IMR-90 (cell line): ENCODE results near the gene THPO. TPM values are rescaled to one million over a fixed set of nuclear protein-coding genes. Genes with fewer than 3 reads are reported as not detected.

ENCODE experiments used
- ATAC-seq: fragments of 200-7000 bp; cut with Tn5 transposase; 2 replicates; pipeline ENCODE4 v1.9.1; 2020; ENCODE audit warnings: low read depth, mild to moderate bottlenecking, moderate library complexity
- BruUV-seq: library from RNA; stranded (reverse); fragments of 400-500 nt; replicated peaks from 2 replicates; lab custom pipeline; 2021; lab: Mats Ljungman, UMichigan
- CTCF ChIA-PET: fragments of 300-600 bp; formaldehyde crosslinking; extraction: SDS; loops from one replicate; lab custom pipeline; 2021; ENCODE audit warnings: antibody characterized with exemption; lab: Yijun Ruan, JAX
- POLR2A ChIA-PET: fragments of 300-600 bp; sonication (Branson Sonifier 250); formaldehyde crosslinking; loops from one replicate; lab custom pipeline; 2022; ENCODE audit warnings: antibody characterized with exemption; ENCODE audit not compliant: unreplicated experiment; lab: Charles Lee
- DNase-seq: peaks from one replicate; pipeline ENCODE4 v3.0.0; 2013
- H2AFZ ChIP-seq: replicated peaks from 2 replicates; pipeline ENCODE3; 2013; ENCODE audit warnings: low read length, mild to moderate bottlenecking; ENCODE audit not compliant: poor library complexity
- H2AK5ac ChIP-seq: 2 replicates; pipeline ENCODE4 v1.6.1; 2013; ENCODE audit warnings: low read depth, low read length, inconsistent platforms
- H2AK9ac ChIP-seq: replicated peaks from 2 replicates; pipeline ENCODE3; 2013; ENCODE audit warnings: mild to moderate bottlenecking, low read depth, low read length, moderate library complexity; ENCODE audit not compliant: poor library complexity
- H2BK120ac ChIP-seq: 2 replicates; pipeline ENCODE4 v1.6.1; 2013; ENCODE audit warnings: low read depth, low read length, inconsistent platforms
- H2BK15ac ChIP-seq: 3 replicates; pipeline ENCODE4 v1.6.1; 2013; ENCODE audit warnings: low read depth, low read length, inconsistent platforms
- H2BK20ac ChIP-seq: 2 replicates; pipeline ENCODE4 v1.6.1; 2013; ENCODE audit warnings: low read depth, mild to moderate bottlenecking, inconsistent platforms, low read length, moderate library complexity
- H2BK5ac ChIP-seq: 2 replicates; pipeline ENCODE4 v1.6.1; 2013; ENCODE audit warnings: mild to moderate bottlenecking, low read depth, low read length, inconsistent platforms; ENCODE audit not compliant: poor library complexity, severe bottlenecking
- H3K14ac ChIP-seq: replicated peaks from 2 replicates; pipeline ENCODE4 v1.6.1; 2013; ENCODE audit warnings: low read depth, low read length, inconsistent platforms
- H3K18ac ChIP-seq: 2 replicates; pipeline ENCODE4 v1.6.1; 2013; ENCODE audit warnings: low read depth, low read length, control low read depth
- H3K23ac ChIP-seq: 2 replicates; pipeline ENCODE4 v1.6.1; 2013; ENCODE audit warnings: low read depth, low read length, inconsistent platforms
- H3K27ac ChIP-seq: 2 replicates; pipeline ENCODE4 v1.5.1; 2013; ENCODE audit warnings: mild to moderate bottlenecking, control low read depth, low read length; ENCODE audit not compliant: insufficient read depth
- H3K27me3 ChIP-seq: 2 replicates; pipeline ENCODE4 v1.6.1; 2013; ENCODE audit warnings: low read length; ENCODE audit not compliant: control insufficient read depth, insufficient read depth
- H3K36me3 ChIP-seq: 2 replicates; pipeline ENCODE4 v1.6.1; 2013; ENCODE audit warnings: low read length, mixed read lengths; ENCODE audit not compliant: control insufficient read depth, insufficient read depth
- H3K4ac ChIP-seq: 2 replicates; pipeline ENCODE4 v1.6.1; 2013; ENCODE audit warnings: low read depth, low read length, inconsistent platforms
- H3K4me1 ChIP-seq: 2 replicates; pipeline ENCODE4 v1.6.1; 2013; ENCODE audit warnings: low read length, mixed read lengths; ENCODE audit not compliant: control insufficient read depth, insufficient read depth
- H3K4me2 ChIP-seq: 2 replicates; pipeline ENCODE4 v1.6.1; 2013; ENCODE audit warnings: low read depth, mild to moderate bottlenecking, control low read depth, low read length, moderate library complexity
- H3K4me3 ChIP-seq: 2 replicates; pipeline ENCODE4 v1.5.1; 2013; ENCODE audit warnings: low read depth, mild to moderate bottlenecking, control low read depth, low read length, moderate library complexity; ENCODE audit not compliant: insufficient read depth
- H3K56ac ChIP-seq: 2 replicates; pipeline ENCODE4 v1.6.1; 2013; ENCODE audit warnings: low read length, inconsistent platforms; ENCODE audit not compliant: insufficient read depth; ENCODE audit errors: extremely low read depth
- H3K79me1 ChIP-seq, 2 experiments: 2 replicates each; pipeline ENCODE4 v1.6.1; 2013; ENCODE audit warnings: low read length in 2 of 2, inconsistent platforms in 1 of 2, low read depth in 1 of 2
- H3K9ac ChIP-seq: 2 replicates; pipeline ENCODE4 v1.6.1; 2013; ENCODE audit warnings: low read depth, low read length, control low read depth
- H3K9me1 ChIP-seq: 2 replicates; pipeline ENCODE4 v1.6.1; 2013; ENCODE audit warnings: low read length, inconsistent platforms; ENCODE audit not compliant: insufficient read depth
- H3K9me3 ChIP-seq: 2 replicates; pipeline ENCODE4 v1.6.1; 2013; ENCODE audit warnings: low read length; ENCODE audit not compliant: control insufficient read depth, insufficient read depth
- H4K20me1 ChIP-seq: 2 replicates; pipeline ENCODE4 v1.6.1; 2013; ENCODE audit warnings: low read length, inconsistent platforms; ENCODE audit not compliant: insufficient read depth
- H4K5ac ChIP-seq: 2 replicates; pipeline ENCODE4 v1.6.1; 2013; ENCODE audit warnings: mild to moderate bottlenecking, low read depth, low read length, control low read depth
- H4K8ac ChIP-seq, 2 experiments: 2 replicates each; pipeline ENCODE4 v1.6.1; 2013; ENCODE audit warnings: low read depth in 2 of 2, low read length in 2 of 2, control low read depth in 1 of 2, inconsistent platforms in 1 of 2
- H4K91ac ChIP-seq: 2 replicates; pipeline ENCODE4 v1.6.1; 2013; ENCODE audit warnings: low read depth, low read length, inconsistent platforms; ENCODE audit not compliant: insufficient read depth
- BHLHE40 ChIP-seq: fragments of 150-350 bp; IDR thresholded peaks from 2 replicates; pipeline ENCODE4 v1.6.1; 2016; ENCODE audit warnings: mild to moderate bottlenecking, low read depth, low read length
- CEBPB ChIP-seq: IDR thresholded peaks from 2 replicates; pipeline ENCODE4 v1.6.1; 2012; ENCODE audit warnings: low read depth, low read length, improper control_type of control experiment
- CHD1 ChIP-seq: IDR thresholded peaks from 2 replicates; pipeline ENCODE4 v1.6.1; 2012; ENCODE audit warnings: low read depth, low read length, improper control_type of control experiment
- CTCF ChIP-seq: conservative IDR thresholded peaks from 2 replicates; pipeline ENCODE4 v1.5.1; 2012; ENCODE audit warnings: mild to moderate bottlenecking, low read depth, low read length, improper control_type of control experiment
- FOS ChIP-seq: fragments of 150-350 bp; IDR thresholded peaks from 2 replicates; pipeline ENCODE4 v1.6.1; 2016; ENCODE audit warnings: low read depth, low read length
- MAFK ChIP-seq: IDR thresholded peaks from 2 replicates; pipeline ENCODE4 v1.6.1; 2012; ENCODE audit warnings: low read depth, low read length, improper control_type of control experiment
- MAZ ChIP-seq: IDR thresholded peaks from 2 replicates; pipeline ENCODE4 v1.6.1; 2012; ENCODE audit warnings: low read depth, mild to moderate bottlenecking, low read length, improper control_type of control experiment, moderate library complexity, borderline replicate concordance
- MXI1 ChIP-seq: IDR thresholded peaks from 2 replicates; pipeline ENCODE4 v1.6.1; 2012; ENCODE audit warnings: low read depth, mild to moderate bottlenecking, low read length, moderate library complexity, borderline replicate concordance
- RFX5 ChIP-seq: IDR thresholded peaks from 2 replicates; pipeline ENCODE4 v1.8.0; 2012; ENCODE audit warnings: low read depth, mild to moderate bottlenecking, low read length, moderate library complexity
- SMC3 ChIP-seq: fragments of 150-350 bp; IDR thresholded peaks from 2 replicates; pipeline ENCODE4 v1.6.1; 2016; ENCODE audit warnings: low read depth, mild to moderate bottlenecking, antibody characterized with exemption, low read length, moderate library complexity
- WGBS, 2 experiments: methylation state at CpG; one replicate each; pipeline versions ENCODE4 v1.1.5 to v1.1.7; 2013; ENCODE audit warnings: missing lambda C conversion rate in 2 of 2; ENCODE audit not compliant: insufficient read length in 1 of 2; ENCODE audit errors: extremely low coverage in 2 of 2; 5-methylcytosine and 5-hydroxymethylcytosine counted together
- dilution Hi-C: fragments of 300-500 bp; cut with HindIII; formaldehyde crosslinking; loops from one replicate; pipeline ENCODE4 v1.14.3; 2018; ENCODE audit warnings: low sequenced_read_pairs; ENCODE audit not compliant: unreplicated experiment
- in situ Hi-C: fragments of 300-500 bp; cut with MboI; formaldehyde crosslinking; loops from 3 replicates; pipeline ENCODE4 v1.14.3; 2019; ENCODE audit warnings: low sequenced_read_pairs, inconsistent platforms, mixed read lengths
- intact Hi-C: fragments of 100-400 bp; cut with micrococcal nuclease; formaldehyde crosslinking; loops from 2 replicates; pipeline ENCODE4 v1.10.0; 2022
- polyA plus RNA-seq, 3 experiments: library from polyadenylated mRNA; depleted of rRNA; stranded (reverse); fragments of >200 nt; gene quantifications; 2 replicates each; pipeline ENCODE4 v1.2.3, GENCODE V29; 2012; ENCODE audit warnings: low replicate concordance in 1 of 3
- total RNA-seq: library from RNA; depleted of rRNA; stranded (reverse); fragments of >200 nt; gene quantifications from 2 replicates; pipeline ENCODE4 v1.2.3, GENCODE V29; 2012
- TF ChIP-seq, protein P1 (sequence below): fragments of 150-350 bp; IDR thresholded peaks from 2 replicates; pipeline ENCODE4 v1.6.1; 2017; ENCODE audit warnings: mild to moderate bottlenecking, antibody characterized with exemption, low read length, low read depth
- TF ChIP-seq, protein P2 (sequence below): fragments of 150-350 bp; IDR thresholded peaks from 2 replicates; pipeline ENCODE4 v1.6.1; 2016; ENCODE audit warnings: low read depth, mild to moderate bottlenecking, low read length, moderate library complexity, borderline replicate concordance

Gene THPO
- total and polyA plus RNA-seq, 2 of the 4 experiments (the other 2 are of a cell fraction), result not detected

DNA sequence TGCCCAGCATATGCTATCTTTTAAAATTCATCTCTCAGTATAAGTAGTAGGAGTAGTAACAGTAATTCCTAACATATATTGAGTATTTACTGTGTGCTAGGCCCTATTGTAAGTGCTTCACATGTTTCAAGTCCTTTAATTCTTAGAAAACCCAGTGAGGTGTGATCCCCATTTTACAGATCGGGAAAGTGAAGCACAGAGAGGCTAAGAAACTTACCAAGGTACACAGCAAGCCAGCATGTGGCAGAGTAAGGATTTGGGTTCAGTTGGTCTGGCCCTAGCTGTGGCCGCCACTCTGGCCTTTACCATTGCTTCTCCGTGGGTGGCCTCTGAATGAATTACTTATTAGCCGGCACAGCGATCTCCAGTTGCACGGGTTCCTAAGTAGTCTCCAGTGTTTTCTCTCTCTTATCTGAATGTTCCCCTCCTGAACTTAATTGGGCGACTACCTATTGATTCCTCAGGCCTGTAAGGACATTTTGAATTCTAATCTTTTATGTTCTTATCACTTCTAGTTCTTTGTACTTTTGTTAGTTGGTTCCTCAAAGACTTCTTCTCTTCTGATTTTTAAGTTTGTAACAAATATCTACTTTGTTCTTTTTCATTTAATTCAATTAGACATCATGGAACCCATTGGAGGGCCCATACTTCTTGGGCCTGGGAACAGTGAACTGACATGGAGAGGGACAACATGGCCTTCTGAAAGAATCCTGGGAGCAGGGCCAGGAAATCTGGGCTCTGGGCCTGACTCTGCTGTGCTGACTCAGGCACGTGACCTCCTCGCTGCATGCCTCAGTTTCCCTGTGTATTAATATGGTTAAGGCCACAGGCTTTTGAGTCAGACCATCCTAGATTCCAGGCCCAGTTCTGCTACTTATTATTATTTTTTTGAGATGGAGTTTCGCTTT, 28.2 kb downstream of the THPO start:
- peaks cover 7% of the 10 kb centered on the region; the same call in 1 of the 2 replicates for H3K4me1 ChIP-seq
- no peak overlapping the region for H2AFZ ChIP-seq
- H3K4me3 ChIP-seq, result no peak overlapping the region
- H4K8ac ChIP-seq, result no peak overlapping the region
- TF ChIP-seq, protein P1, sequence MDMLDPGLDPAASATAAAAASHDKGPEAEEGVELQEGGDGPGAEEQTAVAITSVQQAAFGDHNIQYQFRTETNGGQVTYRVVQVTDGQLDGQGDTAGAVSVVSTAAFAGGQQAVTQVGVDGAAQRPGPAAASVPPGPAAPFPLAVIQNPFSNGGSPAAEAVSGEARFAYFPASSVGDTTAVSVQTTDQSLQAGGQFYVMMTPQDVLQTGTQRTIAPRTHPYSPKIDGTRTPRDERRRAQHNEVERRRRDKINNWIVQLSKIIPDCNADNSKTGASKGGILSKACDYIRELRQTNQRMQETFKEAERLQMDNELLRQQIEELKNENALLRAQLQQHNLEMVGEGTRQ, result no peak
- TF ChIP-seq FOS, result no peak
- no peak for TF ChIP-seq CTCF
- TF ChIP-seq MAFK, result no peak
- TF ChIP-seq MAZ, result no peak
- no peak for TF ChIP-seq MXI1
- TF ChIP-seq CHD1, result no peak
- TF ChIP-seq, protein P2, sequence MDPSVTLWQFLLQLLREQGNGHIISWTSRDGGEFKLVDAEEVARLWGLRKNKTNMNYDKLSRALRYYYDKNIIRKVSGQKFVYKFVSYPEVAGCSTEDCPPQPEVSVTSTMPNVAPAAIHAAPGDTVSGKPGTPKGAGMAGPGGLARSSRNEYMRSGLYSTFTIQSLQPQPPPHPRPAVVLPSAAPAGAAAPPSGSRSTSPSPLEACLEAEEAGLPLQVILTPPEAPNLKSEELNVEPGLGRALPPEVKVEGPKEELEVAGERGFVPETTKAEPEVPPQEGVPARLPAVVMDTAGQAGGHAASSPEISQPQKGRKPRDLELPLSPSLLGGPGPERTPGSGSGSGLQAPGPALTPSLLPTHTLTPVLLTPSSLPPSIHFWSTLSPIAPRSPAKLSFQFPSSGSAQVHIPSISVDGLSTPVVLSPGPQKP, result no peak
- TF ChIP-seq BHLHE40, result no peak
- no peak for TF ChIP-seq RFX5
- TF ChIP-seq CEBPB, result no peak
- TF ChIP-seq SMC3, result no peak
- no peak overlapping the region for H2BK5ac ChIP-seq
- no peak overlapping the region for H3K18ac ChIP-seq
- no peaks in the 10 kb centered on the region for H3K79me1 ChIP-seq
- H2BK120ac ChIP-seq, result no peak overlapping the region
- ATAC-seq, result no peak
- WGBS, 2 experiments, result 100% methylated on average over 1 of the region's 10 CpGs; no CpG with 5 or more reads in 1 of the 2 experiments
- no peak overlapping the region for H3K14ac ChIP-seq
- intact Hi-C loops, result loop anchor here (10.0 kb wide), 1 partner anchor 1425 kb away; no protein-coding TSS in a partner anchor
- H3K27ac ChIP-seq, result no peak overlapping the region
- no peaks in the 10 kb centered on the region for H3K27me3 ChIP-seq
- H2AK5ac ChIP-seq, result no peak overlapping the region
- no peak overlapping the region for H3K56ac ChIP-seq
- ChIA-PET POLR2A (no interaction called here), CTCF (no interaction called here)
- no TSS peak for BruUV-seq
- DNase-seq, result no peak
- H4K20me1 ChIP-seq, result peaks cover 3% of the 10 kb centered on the region
- H4K91ac ChIP-seq, result no peak overlapping the region
- no peak overlapping the region for H3K9ac ChIP-seq
- no peaks in the 10 kb centered on the region for H3K9me3 ChIP-seq
- H2BK15ac ChIP-seq, result no peak overlapping the region
- H3K4ac ChIP-seq, result no peak overlapping the region
- no peak overlapping the region for H4K5ac ChIP-seq
- in situ Hi-C loops, result no loop called here
- H3K4me2 ChIP-seq, result no peak overlapping the region
- no peak overlapping the region for H2AK9ac ChIP-seq
- dilution Hi-C loops, result loop anchor here (25.0 kb wide), 1 partner anchor 187 kb away; no protein-coding TSS in a partner anchor
- no peak overlapping the region for H2BK20ac ChIP-seq
- no peak overlapping the region for H3K23ac ChIP-seq
- 0 out of 2 replicates have a peak, but pooled peaks cover under 1% of the 10 kb centered on the region for H3K9me1 ChIP-seq
- H3K36me3 ChIP-seq, result peaks cover 20% of the 10 kb centered on the region
